Measurements from ENCODE around the gene RHCG.
A peak's percentile ranks its signal among the peaks of the same experiment; 100 is the strongest.

Gene RHCG

GRCh38 chr15:89502867-89503595, 6.6 kb upstream of the RHCG start:
- DNase-seq (ENCODE audit: low read depth) = no peak

DNA sequence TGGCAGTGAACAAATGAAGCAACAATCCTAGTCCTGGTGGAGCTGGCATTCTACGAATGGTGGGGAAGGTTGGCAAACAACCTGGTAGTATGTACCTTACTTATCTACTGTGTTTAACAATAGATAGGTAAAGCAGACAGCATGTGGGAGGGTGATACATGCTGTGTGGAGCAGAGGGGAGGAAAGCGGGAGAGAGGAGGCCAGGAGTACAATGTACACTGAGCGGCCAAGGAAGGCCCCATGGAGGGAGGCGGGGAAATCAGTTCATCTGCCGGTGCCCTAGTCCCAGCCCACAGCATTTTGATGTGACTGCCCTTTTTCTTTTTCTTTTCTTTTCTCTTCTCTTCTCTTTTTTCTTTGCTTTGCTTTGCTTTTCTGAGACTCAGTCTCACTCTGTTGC, 5.3 kb upstream of the RHCG start:
- DNase-seq (ENCODE audit: low read depth) = no peak

DNA sequence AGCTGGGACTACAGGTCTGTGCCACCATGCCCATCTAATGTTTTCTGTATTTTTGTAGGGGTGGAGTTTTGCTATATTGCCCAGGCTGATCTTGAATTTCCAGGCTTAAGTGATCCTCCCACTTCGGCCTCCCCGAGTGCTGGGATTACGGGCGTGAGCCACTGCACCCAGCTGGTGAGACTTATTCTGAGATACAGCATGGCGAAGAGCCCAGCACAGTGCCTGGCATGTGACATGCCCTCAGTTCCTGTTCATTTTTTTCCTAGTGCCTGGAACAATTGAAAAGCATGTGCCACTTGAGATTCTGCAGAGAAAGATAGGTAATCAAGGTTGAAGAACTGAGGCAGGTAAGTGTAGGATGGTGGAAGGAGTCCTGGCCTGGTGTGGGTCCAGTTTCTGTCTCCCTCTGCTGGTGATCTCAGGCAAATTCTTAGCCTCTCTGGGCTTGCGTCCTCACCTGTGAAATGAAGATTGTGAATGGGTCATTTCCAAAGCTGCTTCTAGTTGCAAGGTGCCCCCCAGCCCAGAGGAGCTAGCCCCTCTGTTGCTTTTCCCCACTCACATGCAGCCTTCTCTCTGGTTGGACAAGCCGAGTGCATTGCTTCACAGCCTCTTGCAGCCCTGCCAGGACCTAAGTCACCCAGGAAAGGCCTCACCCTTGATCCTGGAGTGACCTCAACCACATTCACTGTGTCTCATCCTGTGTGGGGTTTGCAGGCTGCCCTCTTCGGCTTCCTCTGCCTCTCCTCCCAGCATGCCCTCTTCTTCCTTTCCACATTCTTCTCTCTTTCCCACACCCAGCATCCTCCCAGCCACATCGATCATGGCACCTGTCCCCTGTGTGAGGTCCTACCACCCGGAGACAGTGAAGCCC, 4.3 kb upstream of the RHCG start:
- no peak for DNase-seq (ENCODE audit: low read depth)

DNA sequence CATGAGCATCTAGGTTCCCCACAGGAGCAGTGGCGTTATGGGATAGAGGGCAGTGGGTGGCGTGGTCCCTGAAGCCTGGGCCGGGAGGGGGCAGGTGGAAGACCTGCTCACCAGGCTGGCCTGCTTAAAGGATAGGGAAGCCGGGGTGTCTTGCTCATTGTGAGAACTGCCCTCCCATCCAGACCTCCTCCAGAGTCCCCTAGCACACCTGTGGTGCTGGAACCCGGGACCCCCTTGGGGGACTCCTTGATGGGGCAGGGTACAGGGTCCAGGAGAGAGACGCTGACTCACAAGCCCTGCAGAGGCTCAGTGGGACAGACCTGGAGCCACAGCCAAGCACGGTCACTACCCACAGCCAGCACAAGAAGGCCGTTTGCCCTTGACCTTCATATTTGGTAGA, 2.8 kb upstream of the RHCG start:
- DNase-seq (ENCODE audit: low read depth) = no peak

DNA sequence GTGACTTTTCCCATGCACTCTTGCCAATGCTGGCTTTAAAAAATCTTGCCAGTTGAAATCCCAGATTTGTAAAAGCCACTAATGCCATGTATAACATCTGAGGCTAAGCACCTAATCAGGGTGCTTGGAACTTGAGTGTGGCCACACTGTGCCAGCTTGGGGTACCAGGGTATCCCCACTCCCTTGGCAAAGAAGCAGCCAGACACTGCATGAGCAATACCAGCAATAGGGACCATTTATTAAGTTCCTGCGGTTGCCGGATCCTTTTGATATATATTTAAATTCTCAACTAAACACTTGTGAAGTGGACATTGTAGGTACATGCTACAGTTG, 2.2 kb upstream of the RHCG start:
- DNase-seq (ENCODE audit: low read depth) = no peak

- DNase-seq (ENCODE audit: low read depth) = no peak
These were observed 848 bp upstream of the RHCG start for GRCh38 chr15:89497231-89497630.

DNA sequence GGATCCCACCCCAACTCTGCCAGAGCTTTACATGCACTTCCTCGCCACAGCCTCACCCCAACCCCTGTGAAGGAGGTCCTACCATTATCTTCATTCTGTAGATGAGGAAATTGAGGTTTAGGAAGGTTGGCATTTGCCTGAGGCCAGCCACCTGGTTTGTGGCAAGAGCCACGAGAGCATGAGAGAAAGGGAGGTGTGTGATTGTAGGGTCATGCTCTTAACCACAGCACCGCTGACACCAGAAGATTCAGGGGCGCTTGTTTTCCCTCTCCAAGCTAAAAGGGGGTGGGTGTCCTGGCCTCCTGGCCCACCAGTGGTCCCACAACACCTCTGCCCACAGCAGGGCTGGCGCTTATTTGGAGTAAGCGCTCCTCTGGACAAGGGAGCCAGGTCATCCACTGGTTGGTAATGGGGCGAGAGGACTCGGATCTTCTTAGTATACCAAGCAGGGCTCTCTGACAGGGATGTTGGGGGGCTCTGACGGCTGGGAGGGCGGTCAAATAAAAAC, 691 bp downstream of the RHCG start:
- no peak for DNase-seq (ENCODE audit: low read depth)

DNA sequence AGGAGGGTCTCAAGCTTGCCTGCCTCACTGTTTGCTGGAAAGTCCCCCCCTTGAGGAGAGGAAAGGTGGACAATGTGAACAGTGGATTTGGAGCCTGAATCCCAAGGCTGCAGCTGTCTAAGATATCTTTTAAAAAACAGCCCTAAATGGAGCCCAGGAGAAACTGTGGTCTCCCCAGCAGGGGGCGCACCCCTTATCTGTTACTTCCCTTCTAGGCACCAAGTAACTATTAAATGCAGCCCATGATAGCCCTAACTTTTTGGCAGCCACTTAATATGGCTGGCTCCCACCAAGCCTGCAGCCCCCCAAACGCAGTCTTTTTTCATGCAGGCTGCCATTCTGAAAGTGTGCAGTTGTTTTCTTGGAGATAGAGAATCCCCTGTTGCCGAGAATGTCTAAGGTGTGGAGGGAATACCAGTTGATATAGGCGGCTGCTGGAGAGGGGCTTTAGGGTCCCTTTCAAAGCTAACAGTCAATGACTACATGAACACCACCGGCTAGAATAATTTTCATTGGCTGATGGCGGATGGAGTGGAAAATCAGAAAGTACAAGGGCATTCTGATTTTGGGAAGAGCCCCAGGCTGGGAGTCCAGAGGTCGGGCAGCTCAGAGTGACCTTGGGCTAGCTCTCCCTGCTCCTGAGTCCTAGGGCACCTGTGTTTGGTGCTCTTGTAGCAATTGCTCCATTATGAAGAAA, 1.3 kb downstream of the RHCG start:
- no peak for DNase-seq (ENCODE audit: low read depth)

GRCh38 chr15:89494031-89494430, 2.4 kb downstream of the RHCG start:
- DNase-seq (ENCODE audit: low read depth) = no peak

- DNase-seq (ENCODE audit: low read depth) = no peak
These were observed 3.3 kb downstream of the RHCG start for GRCh38 chr15:89492934-89493631.

DNA sequence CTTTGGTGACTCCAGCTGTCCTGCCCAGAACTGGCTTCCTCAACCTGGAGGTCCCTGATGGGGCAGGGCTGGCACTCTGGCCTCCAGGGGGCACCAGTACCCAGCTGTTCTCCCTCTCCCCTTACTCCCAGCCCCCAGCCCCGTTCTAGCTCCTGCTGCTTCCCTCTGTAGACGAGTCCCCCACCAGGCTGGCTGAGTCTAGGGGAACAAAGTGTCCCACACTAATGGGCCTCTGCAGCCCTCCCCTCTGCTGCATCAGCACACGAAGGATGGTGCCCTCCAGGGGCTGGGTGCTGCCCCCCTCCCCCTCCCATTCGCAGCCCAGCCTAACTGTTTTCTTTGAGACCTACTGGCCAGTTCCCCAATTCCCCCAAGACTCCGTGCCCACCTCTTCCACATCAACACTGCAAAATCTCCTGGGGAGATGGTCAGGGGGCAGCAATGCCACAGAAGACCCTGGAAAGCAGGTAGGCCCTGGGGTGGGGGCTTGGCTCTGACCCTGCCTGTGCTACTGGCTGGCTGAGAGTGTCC, 4.2 kb downstream of the RHCG start:
- DNase-seq (ENCODE audit: low read depth) = no peak

GRCh38 chr15:89490814-89491315, 5.5 kb downstream of the RHCG start:
- no peak for DNase-seq (ENCODE audit: low read depth)

GRCh38 chr15:89490081-89490813, 6.1 kb downstream of the RHCG start:
- DNase-seq (ENCODE audit: low read depth) = no peak

- no peak for DNase-seq (ENCODE audit: low read depth)
These were observed 7.0 kb downstream of the RHCG start for GRCh38 chr15:89489376-89489775.

- no peak for DNase-seq (ENCODE audit: low read depth)
These were observed 8.6 kb downstream of the RHCG start for GRCh38 chr15:89487791-89488190.

DNA sequence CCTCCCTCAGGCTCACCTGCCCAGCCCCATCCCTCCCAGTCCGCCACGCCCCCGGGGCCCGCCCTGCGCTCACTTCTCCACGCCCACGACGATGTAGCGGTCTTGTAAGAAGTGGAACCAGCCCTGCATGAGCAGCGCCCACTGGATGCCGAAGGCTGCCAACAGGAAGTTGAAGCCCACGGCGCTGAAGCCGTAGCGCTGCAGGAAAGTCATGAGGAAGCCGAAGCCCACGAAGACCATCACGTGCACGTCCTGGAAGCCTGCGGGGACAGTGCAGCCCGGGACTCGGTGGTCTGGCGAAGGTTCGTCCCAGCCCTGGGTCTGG, 9.7 kb downstream of the RHCG start:
- peak; percentile 6 for DNase-seq (ENCODE audit: low read depth)

DNA sequence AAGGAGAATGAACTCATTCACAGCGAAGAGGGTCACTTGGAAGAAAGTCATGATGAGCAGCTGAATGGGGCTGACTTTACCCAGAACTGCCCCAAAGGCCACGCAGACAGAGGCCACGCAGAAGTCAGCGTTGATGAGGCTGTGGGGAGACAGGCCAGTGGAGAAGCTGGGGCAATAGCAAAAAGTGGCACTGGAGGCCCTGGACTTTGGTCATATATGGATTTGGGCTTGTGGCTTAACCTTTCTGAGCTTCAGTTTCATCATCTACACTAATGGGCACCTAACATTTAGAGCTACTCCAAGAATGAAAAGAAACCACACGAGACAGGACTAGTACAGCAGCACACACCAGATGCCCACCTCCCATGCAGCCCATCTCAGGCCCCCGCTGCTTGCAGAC, 13.3 kb downstream of the RHCG start:
- DNase-seq (ENCODE audit: low read depth) = no peak

DNA sequence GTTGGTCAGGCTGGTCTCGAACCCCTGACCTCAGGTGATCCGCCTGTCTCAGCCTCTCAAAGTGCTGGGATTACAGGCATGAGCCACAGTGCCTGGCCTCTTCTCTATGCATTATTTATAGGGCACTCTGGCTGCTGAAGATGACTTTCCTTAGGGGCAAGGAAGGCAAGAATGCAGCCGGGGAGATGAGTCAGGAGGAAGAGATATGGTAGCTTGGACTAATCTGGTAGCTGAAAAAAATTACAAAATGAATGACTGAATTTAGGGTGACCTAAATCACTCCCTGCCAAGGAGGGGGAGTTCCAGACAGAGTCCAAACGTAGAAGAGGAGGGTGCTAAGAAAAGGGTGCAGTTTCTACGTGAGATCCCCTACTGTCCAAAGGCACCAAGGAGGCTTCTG, 14.2 kb downstream of the RHCG start:
- no peak for DNase-seq (ENCODE audit: low read depth)

DNA sequence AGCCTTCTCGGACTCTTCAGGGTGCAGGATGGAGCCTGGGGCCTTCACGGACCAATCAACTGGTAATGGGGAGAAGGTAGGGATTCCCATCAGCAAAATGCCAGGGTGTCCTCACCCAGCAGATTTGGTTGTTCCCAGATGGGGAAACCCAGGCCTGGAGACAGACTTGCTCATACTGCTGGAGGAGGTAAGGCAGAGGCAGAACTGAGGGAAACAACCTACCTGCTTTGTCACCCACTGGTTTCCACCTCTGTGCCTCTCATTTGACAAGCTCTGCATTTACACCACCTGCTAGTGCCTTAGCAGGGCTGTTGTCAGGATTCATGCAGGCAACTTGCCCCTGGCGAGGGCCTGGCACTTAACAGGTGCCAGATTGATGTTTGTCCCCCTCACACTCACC, 15.9 kb downstream of the RHCG start:
- DNase-seq (ENCODE audit: low read depth) = no peak

GRCh38 chr15:89479173-89479572, 17.2 kb downstream of the RHCG start:
- DNase-seq (ENCODE audit: low read depth) = no peak

All from stimulated activated CD8-positive, alpha-beta memory T cell treated with anti-CD3 and anti-CD28 coated beads, Interleukin-12 subunit alpha, Interleukin-12 subunit beta, amount 100 ng/mL, for 4 hours (primary cell).